HG03064 (cell line): Measurements from ENCODE around the gene RBP3.

ENCODE experiments used
- ATAC-seq: cut with Tn5 transposase; IDR thresholded peaks from one replicate; pipeline ENCODE4 v1.9.1; 2021; ENCODE audit warnings: low read depth; ENCODE audit not compliant: unreplicated experiment

Gene RBP3

GRCh38 chr10:47317251-47317650 is 30.9 kb upstream of the RBP3 start:
- ATAC-seq: no peak

GRCh38 chr10:47318706-47319105 is 29.5 kb upstream of the RBP3 start:
- no peak for ATAC-seq

GRCh38 chr10:47319784-47320183 is 28.4 kb upstream of the RBP3 start:
- ATAC-seq: no peak

- no peak for ATAC-seq
Observed at GRCh38 chr10:47320812-47321211, 27.4 kb upstream of the RBP3 start.

GRCh38 chr10:47321521-47322195 is 26.5 kb upstream of the RBP3 start:
- no peak for ATAC-seq

GRCh38 chr10:47322300-47323061 is 25.7 kb upstream of the RBP3 start, which contains the start of gene GDF2:
GDF2 (plus strand) TSS chr10:47322454; CDS start chr10:47322669, 215 bp downstream.
- no peak for ATAC-seq

- ATAC-seq: no peak
Observed at GRCh38 chr10:47323087-47323486, 25.1 kb upstream of the RBP3 start.

- no peak for ATAC-seq
Observed at GRCh38 chr10:47323636-47324296, 24.4 kb upstream of the RBP3 start.

GRCh38 chr10:47325303-47326291 is 22.6 kb upstream of the RBP3 start:
- ATAC-seq: no peak

GRCh38 chr10:47326306-47326926 is 21.7 kb upstream of the RBP3 start:
- ATAC-seq: no peak

GRCh38 chr10:47326927-47327330 is 21.2 kb upstream of the RBP3 start:
- ATAC-seq: no peak

- no peak for ATAC-seq
Observed at GRCh38 chr10:47329855-47330254, 18.3 kb upstream of the RBP3 start.

GRCh38 chr10:47330366-47330765 is 17.8 kb upstream of the RBP3 start:
- ATAC-seq: no peak

- no peak for ATAC-seq
Observed at GRCh38 chr10:47330804-47331203, 17.4 kb upstream of the RBP3 start.

GRCh38 chr10:47331491-47331890 is 16.7 kb upstream of the RBP3 start:
- no peak for ATAC-seq

- ATAC-seq: no peak
Observed at GRCh38 chr10:47331954-47332353, 16.2 kb upstream of the RBP3 start.

- no peak for ATAC-seq
Observed at GRCh38 chr10:47332371-47332770, 15.8 kb upstream of the RBP3 start.

GRCh38 chr10:47332946-47333345 is 15.2 kb upstream of the RBP3 start:
- no peak for ATAC-seq

- no peak for ATAC-seq
Observed at GRCh38 chr10:47333532-47333931, 14.6 kb upstream of the RBP3 start.
